GM12878 (cell line): ENCODE results near the gene TAS2R3. TPM values are rescaled to one million over a fixed set of nuclear protein-coding genes. Genes with fewer than 3 reads are reported as not detected.
A peak's percentile ranks its signal among the peaks of the same experiment; 100 is the strongest.
"Not testable (repeated sequence)": the region's sequence is repeated elsewhere in the genome, so short reads cannot be mapped to it uniquely, and the experiment has no call there.

Experiments
- ATAC-seq: fragments of 200-7000 bp; cut with Tn5 transposase; 3 replicates; pipeline ENCODE4 v1.9.1; 2020; ENCODE audit warnings: mild to moderate bottlenecking, moderate library complexity
- BruUV-seq: library from RNA; stranded (reverse); fragments of 400-500 nt; replicated peaks from 2 replicates; lab custom pipeline; 2021; lab: Mats Ljungman, UMichigan
- CTCF ChIA-PET: fragments of 300-600 bp; sonication (Branson Sonifier 250); formaldehyde crosslinking; extraction: SDS; loops from one replicate; lab custom pipeline; 2021; ENCODE audit warnings: inconsistent platforms; lab: Yijun Ruan, JAX
- POLR2A ChIA-PET: fragments of 350-600 bp; formaldehyde crosslinking; extraction: SDS; loops from one replicate; lab custom pipeline; 2021; ENCODE audit warnings: inconsistent platforms; lab: Charles Lee
- RAD21 ChIA-PET: fragments of 300-600 bp; sonication (Branson Sonifier 250); formaldehyde crosslinking; loops from one replicate; lab custom pipeline; 2023; ENCODE audit warnings: antibody characterized with exemption; ENCODE audit not compliant: unreplicated experiment; lab: Charles Lee
- SMC1A ChIA-PET: fragments of 300-600 bp; sonication (Branson Sonifier 250); formaldehyde crosslinking; loops from one replicate; lab custom pipeline; 2023; ENCODE audit not compliant: unreplicated experiment, uncharacterized antibody; lab: Charles Lee
- DNase-seq: peaks from one replicate; pipeline ENCODE4 v3.0.0-alpha.2; 2011; ENCODE audit warnings: low read depth, low spot score
- FAIRE-seq: peaks from 3 replicates; lab custom pipeline; 2011; peaks lifted over from hg19 to GRCh38; lab: Jason Lieb, UNC
- H2AFZ ChIP-seq: 2 replicates; pipeline ENCODE4 v1.6.0; 2011; ENCODE audit warnings: low read depth, low read length, control low read depth; ENCODE audit not compliant: control insufficient read depth
- H3K27ac ChIP-seq: 2 replicates; pipeline ENCODE4 v1.5.1; 2011; ENCODE audit warnings: control low read depth; ENCODE audit not compliant: control insufficient read depth, insufficient read depth
- H3K27me3 ChIP-seq, 2 experiments: replicated peaks in 1 of 2; 2 replicates each; pipeline versions ENCODE4 v1.6.0 to v1.6.1; 2011; ENCODE audit warnings: low read length in 1 of 2; ENCODE audit not compliant: control insufficient read depth in 2 of 2, insufficient read depth in 2 of 2
- H3K36me3 ChIP-seq, 2 experiments: 2 replicates each; pipeline ENCODE4 v1.5.1; 2011; ENCODE audit warnings: low read length in 1 of 2; ENCODE audit not compliant: control insufficient read depth in 2 of 2, insufficient read depth in 2 of 2
- H3K4me1 ChIP-seq: 2 replicates; pipeline ENCODE4 v1.6.1; 2011; ENCODE audit warnings: mild to moderate bottlenecking, low read length, moderate library complexity, mixed read lengths; ENCODE audit not compliant: control insufficient read depth, insufficient read depth
- H3K4me2 ChIP-seq: 2 replicates; pipeline ENCODE4 v1.6.0; 2011; ENCODE audit warnings: control low read depth; ENCODE audit not compliant: control insufficient read depth, insufficient read depth
- H3K4me3 ChIP-seq: fragments of 200-600 bp; sonication (generic); 2 replicates; pipeline ENCODE4 v1.5.1; 2016
- H3K79me2 ChIP-seq: 2 replicates; pipeline ENCODE4 v1.6.0; 2011; ENCODE audit warnings: low read length; ENCODE audit not compliant: control insufficient read depth, insufficient read depth
- H3K9ac ChIP-seq: 2 replicates; pipeline ENCODE4 v1.8.0; 2011; ENCODE audit warnings: low read length, control low read depth, mixed read lengths; ENCODE audit not compliant: control insufficient read depth, insufficient read depth
- H3K9me3 ChIP-seq: replicated peaks from 3 replicates; pipeline ENCODE4 v1.5.1; 2011; ENCODE audit warnings: mild to moderate bottlenecking, low read length; ENCODE audit not compliant: control insufficient read depth, insufficient read depth
- H4K20me1 ChIP-seq: 2 replicates; pipeline ENCODE4 v1.6.0; 2011; ENCODE audit not compliant: control insufficient read depth, insufficient read depth
- CTCF ChIP-seq, 3 experiments: IDR thresholded peaks in 2 of 3; conservative IDR thresholded peaks in 1 of 3; 2 replicates each; pipeline ENCODE4 v1.5.1; 2011; ENCODE audit warnings: low read depth in 3 of 3, low read length in 3 of 3, mild to moderate bottlenecking in 3 of 3, control low read depth in 2 of 3, moderate library complexity in 2 of 3, inconsistent platforms in 1 of 3, mixed read lengths in 1 of 3; ENCODE audit not compliant: control insufficient read depth in 2 of 3, insufficient read depth in 1 of 3; ENCODE audit errors: extremely low read depth in 1 of 3
- STAT3 ChIP-seq: IDR thresholded peaks from 2 replicates; pipeline ENCODE4 v1.6.1; 2011; ENCODE audit warnings: low read depth, low read length, improper control_type of control experiment
- WGBS: methylation state at CpG from one replicate; pipeline ENCODE4 v1.1.6; 2016; ENCODE audit warnings: low lambda C conversion rate; ENCODE audit not compliant: insufficient replicate concordance, insufficient coverage; ENCODE audit errors: missing lambda C conversion rate; 5-methylcytosine and 5-hydroxymethylcytosine counted together
- in situ Hi-C: fragments of 300-500 bp; cut with MboI; formaldehyde crosslinking; loops from 9 replicates; pipeline ENCODE4 v1.14.3; 2018; ENCODE audit warnings: mixed read lengths
- intact Hi-C: fragments of 100-400 bp; cut with micrococcal nuclease; formaldehyde crosslinking; loops from one replicate; pipeline ENCODE4 v1.14.2; 2022; ENCODE audit not compliant: unreplicated experiment
- polyA plus RNA-seq, 11 experiments: library from polyadenylated mRNA; depleted of rRNA in 4 of 11; unstranded in 6 of 11; stranded (reverse) in 5 of 11; fragments of >200 nt; fragmentation: Nextera tagmentation in 4 of 11; fragmentation: Illumina TruSeq in 1 of 11; extraction: Ambion mirVana in 4 of 11; extraction: Trizol in 1 of 11; gene quantifications; 1 replicate in 1 of 11; 2 replicates in 10 of 11; pipeline versions ENCODE4 v1.2.1 to v1.2.3, GENCODE V29; 2011 to 2016; ENCODE audit warnings: inconsistent platforms in 2 of 11, missing spikeins in 2 of 11, low read depth in 1 of 11
- total RNA-seq, 4 experiments: library from RNA; depleted of rRNA in 3 of 4; stranded (reverse); fragments of >200 nt in 3 of 4; fragmentation: Illumina TruSeq in 1 of 4; extraction: Trizol in 1 of 4; gene quantifications; 2 replicates each; pipeline versions ENCODE4 v1.2.1 to v1.2.3, GENCODE V29; 2013 to 2021
- TF ChIP-seq, protein P1 (sequence below): fragments of 450-650 bp; IDR thresholded peaks from 2 replicates; pipeline ENCODE4 v1.6.1; 2017; ENCODE audit warnings: mild to moderate bottlenecking

TAS2R3 gene
- total and polyA plus RNA-seq, 10 of the 15 experiments (the other 5 are each of a cell fraction or from before 2014, with no cell fraction given): 0.21 to 1.1 (median 0.55) TPM; not detected in 4

DNA sequence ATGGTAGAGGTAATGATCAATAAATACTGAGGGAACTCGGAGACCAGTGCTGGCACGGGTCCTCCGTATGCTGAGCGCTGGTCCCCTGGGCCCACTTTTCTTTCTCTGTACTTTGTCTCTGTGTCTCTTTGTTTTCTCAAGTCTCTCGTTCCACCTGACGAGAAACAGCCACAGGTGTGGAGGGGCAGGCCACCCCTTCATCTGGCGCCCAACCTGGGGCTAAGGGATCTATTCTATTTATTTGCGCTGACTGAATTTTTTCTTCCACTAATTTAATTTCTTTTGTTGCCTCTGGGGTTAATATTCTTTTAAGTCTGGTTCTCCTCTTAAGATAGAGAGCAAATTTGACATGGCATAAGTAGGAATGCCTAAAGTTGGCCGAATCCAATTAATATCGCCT is 12.0 kb upstream of the TAS2R3 start:
- H3K4me2 ChIP-seq, H3K79me2 ChIP-seq, FAIRE-seq, H3K4me1 ChIP-seq, DNase-seq, POLR2A ChIA-PET, ATAC-seq, RAD21 ChIA-PET, H3K27me3 ChIP-seq, intact Hi-C loops, H3K4me3 ChIP-seq, H3K27ac ChIP-seq, BruUV-seq, H3K9ac ChIP-seq, H4K20me1 ChIP-seq, CTCF ChIA-PET, SMC1A ChIA-PET, H2AFZ ChIP-seq, in situ Hi-C loops: not testable (repeated sequence)
- Histone ChIP-seq H3K36me3 (peaks cover 3 to 20% of the 10 kb centered on the region in 2 experiments), H3K9me3 (peaks cover 30% of the 10 kb centered on the region)
- WGBS: 95% methylated on average over 10 of the region's 10 CpGs
- TF ChIP-seq, protein P1, sequence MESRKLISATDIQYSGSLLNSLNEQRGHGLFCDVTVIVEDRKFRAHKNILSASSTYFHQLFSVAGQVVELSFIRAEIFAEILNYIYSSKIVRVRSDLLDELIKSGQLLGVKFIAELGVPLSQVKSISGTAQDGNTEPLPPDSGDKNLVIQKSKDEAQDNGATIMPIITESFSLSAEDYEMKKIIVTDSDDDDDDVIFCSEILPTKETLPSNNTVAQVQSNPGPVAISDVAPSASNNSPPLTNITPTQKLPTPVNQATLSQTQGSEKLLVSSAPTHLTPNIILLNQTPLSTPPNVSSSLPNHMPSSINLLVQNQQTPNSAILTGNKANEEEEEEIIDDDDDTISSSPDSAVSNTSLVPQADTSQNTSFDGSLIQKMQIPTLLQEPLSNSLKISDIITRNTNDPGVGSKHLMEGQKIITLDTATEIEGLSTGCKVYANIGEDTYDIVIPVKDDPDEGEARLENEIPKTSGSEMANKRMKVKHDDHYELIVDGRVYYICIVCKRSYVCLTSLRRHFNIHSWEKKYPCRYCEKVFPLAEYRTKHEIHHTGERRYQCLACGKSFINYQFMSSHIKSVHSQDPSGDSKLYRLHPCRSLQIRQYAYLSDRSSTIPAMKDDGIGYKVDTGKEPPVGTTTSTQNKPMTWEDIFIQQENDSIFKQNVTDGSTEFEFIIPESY: peak; percentile 58; the same call in 1 of the 2 replicates

DNA sequence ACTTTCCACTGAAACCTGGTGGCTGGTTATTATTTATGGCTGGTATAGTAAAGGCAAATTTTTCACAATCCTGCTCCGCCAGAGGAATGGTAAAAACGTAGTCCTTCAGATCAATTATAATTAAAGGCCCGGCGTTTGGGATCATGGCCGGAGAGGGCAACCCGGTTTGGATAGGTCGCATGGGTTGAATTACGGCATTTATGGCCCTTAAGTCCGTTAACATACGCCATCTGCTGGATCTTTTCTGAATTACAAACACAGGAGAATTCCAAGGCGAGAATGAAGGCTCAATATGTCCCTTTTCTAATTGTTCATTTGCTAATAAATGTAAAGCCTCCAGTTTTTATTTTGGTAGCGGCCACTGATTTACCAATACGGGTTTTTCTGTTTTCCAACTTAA is 11.3 kb upstream of the TAS2R3 start:
- peaks cover 3 to 20% of the 10 kb centered on the region in 2 experiments for H3K36me3 ChIP-seq
- H3K9me3 ChIP-seq: peaks cover 30% of the 10 kb centered on the region
- no peak overlapping the region for H3K9ac ChIP-seq
- no peaks in the 10 kb centered on the region for H3K79me2 ChIP-seq
- ChIA-PET RAD21 (no interaction called here), POLR2A (no interaction called here), SMC1A (no interaction called here), CTCF (no interaction called here)
- H3K4me2 ChIP-seq: no peak overlapping the region
- H3K27ac ChIP-seq: no peak overlapping the region
- in situ Hi-C loops: no loop called here
- no peaks in the 10 kb centered on the region for H3K27me3 ChIP-seq
- BruUV-seq: no TSS peak
- TF ChIP-seq CTCF (IDR thresholded peaks at IDR 0.05 in 2 of 3, conservative IDR thresholded peaks at IDR 0.05 in 1 of 3; ENCODE audit: control insufficient read depth in 2 of 3, extremely low read depth in 1 of 3, insufficient read depth in 1 of 3, low read depth in 3 of 3, low read length in 3 of 3) (peak in 1 of 3 experiments; percentile 16; a peak in 1 of 6 replicates), STAT3 (no peak)
- TF ChIP-seq, protein P1: peak; percentile 85; the same call in 1 of the 2 replicates
- WGBS: 97% methylated on average over 13 of the region's 13 CpGs
- DNase-seq: no peak
- H3K4me3 ChIP-seq: no peak overlapping the region
- H4K20me1 ChIP-seq: no peaks in the 10 kb centered on the region
- no peak for FAIRE-seq
- no peak for ATAC-seq
- no peak overlapping the region for H2AFZ ChIP-seq
- intact Hi-C loops: no loop called here
- no peaks in the 10 kb centered on the region for H3K4me1 ChIP-seq
